K562 (cell line): ENCODE results near the gene TRMT1. TPM values are rescaled to one million over a fixed set of nuclear protein-coding genes. Genes with fewer than 3 reads are reported as not detected.

Source experiments
- CBFB ChIP-seq: sonication (generic); formaldehyde crosslinking; IDR thresholded peaks from 2 replicates; pipeline ENCODE4 v1.4.0; 2020; ENCODE audit warnings: mild to moderate bottlenecking, missing genetic modification reagents
- CCAR2 ChIP-seq: fragments of 200-400 bp; formaldehyde crosslinking; IDR thresholded peaks from 2 replicates; pipeline ENCODE4 v1.6.1; 2017; ENCODE audit warnings: mild to moderate bottlenecking, low read depth, low read length
- CLOCK ChIP-seq: fragments of 250-450 bp; sonication (Bioruptor Pico); IDR thresholded peaks from 2 replicates; pipeline ENCODE4 v1.4.0; 2020; ENCODE audit warnings: mild to moderate bottlenecking, moderate library complexity, borderline replicate concordance
- CREM ChIP-seq: IDR thresholded peaks from 2 replicates; pipeline ENCODE4 v1.6.1; 2014; ENCODE audit warnings: antibody characterized with exemption, low read depth
- ELF1 ChIP-seq: fragments of 200-800 bp; sonication (Bioruptor generic); IDR thresholded peaks from 2 replicates; pipeline ENCODE4 v1.6.1; 2016; ENCODE audit warnings: missing genetic modification characterization, missing compliant biosample characterization
- ETS1 ChIP-seq: conservative IDR thresholded peaks from 2 replicates; pipeline ENCODE4 v1.6.1; 2011; ENCODE audit warnings: low read depth, mild to moderate bottlenecking, low read length; ENCODE audit not compliant: control insufficient read depth
- HINFP ChIP-seq: fragments of 450-650 bp; conservative IDR thresholded peaks from 2 replicates; pipeline ENCODE4 v1.6.1; 2016; ENCODE audit warnings: missing genetic modification characterization, low read depth, mild to moderate bottlenecking, control low read depth, missing compliant biosample characterization
- ILK ChIP-seq: fragments of 450-650 bp; IDR thresholded peaks from 2 replicates; pipeline ENCODE4 v1.6.1; 2016; ENCODE audit warnings: missing genetic modification characterization, low read depth, mild to moderate bottlenecking, missing compliant biosample characterization, moderate library complexity, borderline replicate concordance
- MAFK ChIP-seq: IDR thresholded peaks from 2 replicates; pipeline ENCODE4 v1.6.1; 2011; ENCODE audit warnings: low read length, improper control_type of control experiment
- MCM2 ChIP-seq: fragments of 450-650 bp; IDR thresholded peaks from 2 replicates; pipeline ENCODE4 v1.6.1; 2017; ENCODE audit warnings: low read depth, mild to moderate bottlenecking
- TBL1XR1 ChIP-seq, 2 experiments: IDR thresholded peaks; 2 replicates each; pipeline ENCODE4 v1.6.1; 2012; ENCODE audit warnings: improper control_type of control experiment in 2 of 2, low read length in 2 of 2, mild to moderate bottlenecking in 1 of 2
- TEAD1 ChIP-seq, 2 experiments: fragments of 450-650 bp in 1 of 2; sonication (generic) in 1 of 2; formaldehyde crosslinking; IDR thresholded peaks; 2 replicates each; pipeline versions ENCODE4 v1.4.0 to v1.8.0; 2020 to 2022; ENCODE audit warnings: mild to moderate bottlenecking in 2 of 2, missing genetic modification reagents in 1 of 2
- TOE1 ChIP-seq, 2 experiments: fragments of 450-650 bp in 1 of 2; sonication (generic) in 1 of 2; formaldehyde crosslinking in 1 of 2; IDR thresholded peaks; 2 replicates each; pipeline versions ENCODE4 v1.7.1 to v1.8.0; 2016 to 2022; ENCODE audit warnings: borderline replicate concordance in 2 of 2, mild to moderate bottlenecking in 2 of 2, antibody characterized with exemption in 1 of 2, inconsistent platforms in 1 of 2, low read depth in 1 of 2, missing genetic modification reagents in 1 of 2, moderate library complexity in 1 of 2
- ZBTB43 ChIP-seq: sonication (generic); formaldehyde crosslinking; IDR thresholded peaks from 2 replicates; pipeline ENCODE4 v1.8.0; 2023; ENCODE audit warnings: mild to moderate bottlenecking, missing genetic modification reagents
- ZNF165 ChIP-seq: fragments of 250-450 bp; sonication (Bioruptor Pico); IDR thresholded peaks from 2 replicates; pipeline ENCODE4 v1.4.0; 2020; ENCODE audit warnings: borderline replicate concordance
- ZNF263 ChIP-seq: sonication (generic); formaldehyde crosslinking; IDR thresholded peaks from 2 replicates; pipeline ENCODE4 v1.8.0; 2022; ENCODE audit warnings: mild to moderate bottlenecking, missing genetic modification reagents, borderline replicate concordance
- ZNF316 ChIP-seq: fragments of 450-650 bp; IDR thresholded peaks from 2 replicates; pipeline ENCODE4 v1.6.1; 2016
- ZNF384 ChIP-seq: IDR thresholded peaks from 2 replicates; pipeline ENCODE4 v1.6.1; 2012; ENCODE audit warnings: low read depth, low read length, improper control_type of control experiment
- ZNF764 ChIP-seq: fragments of 250-450 bp; sonication (Bioruptor Pico); IDR thresholded peaks from 2 replicates; pipeline ENCODE4 v1.4.0; 2020; ENCODE audit warnings: low read depth, mild to moderate bottlenecking, moderate library complexity
- polyA plus RNA-seq, 8 experiments: library from polyadenylated mRNA; depleted of rRNA in 4 of 8; stranded (reverse) in 5 of 8; unstranded in 3 of 8; fragments of >200 nt; fragmentation: Nextera tagmentation in 2 of 8; fragmentation: Illumina TruSeq in 1 of 8; extraction: Ambion mirVana in 2 of 8; extraction: Trizol in 1 of 8; gene quantifications; 2 replicates each; pipeline versions ENCODE4 v1.2.1 to v1.2.3, GENCODE V29; 2011 to 2014; ENCODE audit warnings: inconsistent platforms in 1 of 8, missing spikeins in 1 of 8
- total RNA-seq, 7 experiments: library from RNA; depleted of rRNA in 6 of 7; stranded (reverse); fragments of >200 nt in 6 of 7; fragmentation: Illumina TruSeq in 2 of 7; extraction: Trizol in 2 of 7; gene quantifications; 2 replicates each; pipeline versions ENCODE4 v1.2.1 to v1.2.3, GENCODE V29; 2011 to 2021; ENCODE audit warnings: low replicate concordance in 1 of 7

Gene TRMT1
- total and polyA plus RNA-seq, 9 of the 15 experiments (the other 6 are each of a cell fraction or from before 2014, with no cell fraction given), result 5.8 to 158 (median 54.3) TPM

- TF ChIP-seq ZNF165 (CRISPR knock-in tag) (no peak), MCM2 (no peak), ELF1 (tag) (0 out of 2 replicates have a peak, but pooled peaks have one; percentile 9), HINFP (no peak), ZNF263 (CRISPR knock-in tag) (no peak), ETS1 (peak; percentile 88), CCAR2 (no peak), ZNF384 (no peak), ILK (tag) (no peak), ZNF316 (no peak), CREM (peak; percentile 72), TEAD1 (CRISPR knock-in tag; IDR thresholded peaks at IDR 0.05) (no peak), ZBTB43 (peak; percentile 35; the same call in 1 of the 2 replicates), ZNF764 (peak; percentile 62; the same call in 1 of the 2 replicates), CBFB (CRISPR knock-in tag) (no peak), TBL1XR1 (IDR thresholded peaks at IDR 0.05; ENCODE audit: low read length in 2 of 2) (0 out of 4 replicates have a peak, but pooled peaks have one; percentile 16 to 39), MAFK (no peak), CLOCK (CRISPR knock-in tag) (no peak), TOE1 (IDR thresholded peaks at IDR 0.05; ENCODE audit: borderline replicate concordance) (peak; percentile 62; the same call in 1 of the 2 replicates), TOE1 (CRISPR knock-in tag; IDR thresholded peaks at IDR 0.05; ENCODE audit: borderline replicate concordance, low read depth) (no peak)
Observed at GRCh38 chr19:13117772-13118423, 1.4 kb upstream of the TRMT1 start, which contains the start of gene NACC1 (continued).
